ENCODE data around the gene FUZ. TPM values are rescaled to one million over a fixed set of nuclear protein-coding genes. Genes with fewer than 3 reads are reported as not detected.

FUZ gene
- total RNA-seq, 1 donor from 2014 or later, result 25.8 TPM

DNA sequence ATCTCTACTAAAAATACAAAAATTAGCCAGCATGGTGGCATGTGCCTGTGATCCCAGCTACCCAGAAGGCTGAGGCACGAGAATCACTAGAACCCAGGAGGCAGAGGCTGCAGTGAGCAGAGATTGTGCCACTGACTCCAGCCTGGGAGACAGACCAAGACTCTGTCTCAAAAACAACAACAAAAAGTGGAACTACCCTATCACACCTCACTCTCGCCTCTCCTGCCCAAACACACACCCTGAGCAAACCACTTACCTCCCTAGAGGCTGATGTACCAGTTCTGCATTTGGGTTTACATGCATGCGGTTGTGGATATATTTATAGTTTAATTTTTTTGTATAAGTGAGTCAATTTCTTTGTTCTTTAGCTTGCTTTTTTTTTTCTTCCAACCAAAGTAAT lies 30.2 kb upstream of the FUZ start:
- peaks cover 24% of the 10 kb centered on the region for H3K36me3 Mint-ChIP-seq
- TF ChIP-seq CTCF (IDR thresholded peaks at IDR 0.05; ENCODE audit: unreplicated experiment), result no peak
- H3K4me3 Mint-ChIP-seq, result no peak overlapping the region
- H3K27me3 Mint-ChIP-seq (ENCODE audit: low read depth), result no peaks in the 10 kb centered on the region
- no peaks in the 10 kb centered on the region for H3K9me3 Mint-ChIP-seq
- DNase-seq (ENCODE audit: low spot score in 2 of 2, unreplicated experiment in 2 of 2), result no peak
- no peak overlapping the region for H3K27ac Mint-ChIP-seq
- H3K4me1 Mint-ChIP-seq, result no peaks in the 10 kb centered on the region

- Mint-ChIP-seq H3K36me3 (peaks cover 38% of the 10 kb centered on the region), H3K9me3 (no peaks in the 10 kb centered on the region), H3K27ac (no peak overlapping the region), H3K4me3 (no peak overlapping the region), H3K27me3 (ENCODE audit: low read depth) (no peaks in the 10 kb centered on the region), H3K4me1 (no peaks in the 10 kb centered on the region)
- no peak for TF ChIP-seq CTCF (IDR thresholded peaks at IDR 0.05; ENCODE audit: unreplicated experiment)
- no peak for DNase-seq (ENCODE audit: low spot score in 2 of 2, unreplicated experiment in 2 of 2)
Observed at GRCh38 chr19:49840736-49841249, 27.7 kb upstream of the FUZ start.

DNA sequence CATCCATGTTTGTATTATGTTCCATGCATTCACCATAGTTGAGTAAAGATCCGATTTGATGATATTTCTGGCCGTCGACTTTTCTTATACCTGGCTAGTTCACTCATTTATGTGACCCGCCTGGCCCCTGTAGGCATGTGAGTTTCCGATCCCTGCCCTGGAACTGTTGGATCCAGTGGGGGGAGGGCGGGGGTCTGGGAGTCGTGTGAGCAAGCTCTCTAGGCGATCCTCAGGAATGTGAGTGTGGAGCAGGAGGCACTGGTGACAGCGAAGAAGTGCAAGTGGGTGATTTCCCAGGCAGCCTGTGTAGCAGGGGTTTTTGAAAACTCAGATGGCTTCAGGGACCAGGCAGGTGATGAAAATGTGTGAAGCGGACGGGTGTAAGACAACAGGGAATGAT lies 27.2 kb upstream of the FUZ start:
- no peaks in the 10 kb centered on the region for H3K27me3 Mint-ChIP-seq (ENCODE audit: low read depth)
- DNase-seq (ENCODE audit: low spot score in 2 of 2, unreplicated experiment in 2 of 2), result no peak
- no peaks in the 10 kb centered on the region for H3K9me3 Mint-ChIP-seq
- no peaks in the 10 kb centered on the region for H3K4me1 Mint-ChIP-seq
- peaks cover 38% of the 10 kb centered on the region for H3K36me3 Mint-ChIP-seq
- no peak for TF ChIP-seq CTCF (IDR thresholded peaks at IDR 0.05; ENCODE audit: unreplicated experiment)
- peak overlapping the region; percentile 21 for H3K27ac Mint-ChIP-seq
- no peak overlapping the region for H3K4me3 Mint-ChIP-seq

DNA sequence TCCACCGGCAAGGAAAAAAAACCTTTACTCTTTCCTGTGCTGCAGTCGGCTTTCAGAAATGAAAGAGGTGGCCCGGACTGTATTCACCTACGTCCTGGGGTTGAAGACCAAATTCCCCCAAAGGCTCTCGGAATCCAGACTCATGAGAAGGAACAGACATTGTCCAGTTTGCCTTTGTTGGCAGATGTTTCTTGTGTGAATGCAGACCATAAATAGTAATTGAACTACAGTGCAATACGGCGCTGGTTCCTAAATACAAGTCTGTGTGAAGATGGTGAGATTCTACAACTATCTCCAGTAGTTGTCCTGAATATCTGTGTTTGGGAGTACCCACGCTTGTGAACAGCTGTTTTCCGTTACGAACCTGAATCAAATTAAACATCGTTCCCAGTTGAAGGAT lies 26.6 kb upstream of the FUZ start:
- no peak for TF ChIP-seq CTCF (IDR thresholded peaks at IDR 0.05; ENCODE audit: unreplicated experiment)
- Mint-ChIP-seq H3K27ac (no peak overlapping the region), H3K9me3 (no peaks in the 10 kb centered on the region), H3K27me3 (ENCODE audit: low read depth) (no peaks in the 10 kb centered on the region), H3K4me3 (no peak overlapping the region), H3K36me3 (peaks cover 40% of the 10 kb centered on the region), H3K4me1 (no peaks in the 10 kb centered on the region)
- no peak for DNase-seq (ENCODE audit: low spot score in 2 of 2, unreplicated experiment in 2 of 2)

GRCh38 chr19:49838885-49839588 lies 25.9 kb upstream of the FUZ start:
- Mint-ChIP-seq H3K27ac (no peak overlapping the region), H3K4me1 (no peaks in the 10 kb centered on the region), H3K27me3 (ENCODE audit: low read depth) (no peaks in the 10 kb centered on the region), H3K9me3 (no peaks in the 10 kb centered on the region), H3K4me3 (no peak overlapping the region), H3K36me3 (peaks cover 42% of the 10 kb centered on the region)
- no peak for TF ChIP-seq CTCF (IDR thresholded peaks at IDR 0.05; ENCODE audit: unreplicated experiment)
- DNase-seq (ENCODE audit: low spot score in 2 of 2, unreplicated experiment in 2 of 2), result no peak

All from mesothelial cell of epicardium (in vitro differentiated cells).